Measurements from ENCODE around the gene EDC4. TPM values are rescaled to one million over a fixed set of nuclear protein-coding genes. Genes with fewer than 3 reads are reported as not detected.

Gene EDC4
- total RNA-seq, 1 experiment from 2014 or later = 85.8 TPM

DNA sequence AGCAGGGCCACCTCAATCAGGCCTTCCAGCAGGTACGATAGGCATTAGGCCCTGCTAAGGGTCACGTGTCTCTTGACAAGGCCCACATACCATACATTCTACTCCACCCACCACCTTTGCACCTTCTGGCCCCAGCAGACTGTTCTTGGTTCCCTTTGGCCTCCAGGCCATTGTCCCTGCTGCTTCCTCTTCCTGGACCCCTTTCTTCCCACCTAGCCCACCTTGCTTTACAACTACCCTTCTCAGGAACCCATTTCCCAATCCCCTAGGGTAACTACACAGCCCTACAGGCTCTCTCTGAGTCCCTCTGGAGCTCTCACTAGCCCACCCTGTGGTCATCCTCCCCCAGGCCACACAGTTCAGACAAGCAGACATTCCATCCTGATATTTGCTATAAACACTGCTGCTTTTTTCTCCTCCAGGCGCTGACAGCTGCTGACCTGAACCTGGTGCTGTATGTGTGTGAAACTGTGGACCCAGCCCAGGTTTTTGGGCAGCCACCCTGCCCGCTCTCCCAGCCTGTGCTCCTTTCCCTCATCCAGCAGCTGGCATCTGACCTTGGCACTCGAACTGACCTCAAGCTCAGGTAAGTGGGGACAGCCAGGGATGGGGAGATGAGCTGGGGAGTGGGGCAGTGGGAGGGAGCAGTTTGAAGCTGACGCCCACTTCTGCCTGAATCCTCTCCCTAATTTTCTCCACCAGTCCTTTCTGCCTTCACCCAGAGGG, 10.5 kb downstream of the EDC4 start:
- peaks cover 55% of the 10 kb centered on the region for H3K36me3 Mint-ChIP-seq (ENCODE audit: insufficient read depth, unreplicated experiment)
- H3K9me3 Mint-ChIP-seq (ENCODE audit: low read depth, unreplicated experiment) = no peaks in the 10 kb centered on the region
- TF ChIP-seq, protein P1, sequence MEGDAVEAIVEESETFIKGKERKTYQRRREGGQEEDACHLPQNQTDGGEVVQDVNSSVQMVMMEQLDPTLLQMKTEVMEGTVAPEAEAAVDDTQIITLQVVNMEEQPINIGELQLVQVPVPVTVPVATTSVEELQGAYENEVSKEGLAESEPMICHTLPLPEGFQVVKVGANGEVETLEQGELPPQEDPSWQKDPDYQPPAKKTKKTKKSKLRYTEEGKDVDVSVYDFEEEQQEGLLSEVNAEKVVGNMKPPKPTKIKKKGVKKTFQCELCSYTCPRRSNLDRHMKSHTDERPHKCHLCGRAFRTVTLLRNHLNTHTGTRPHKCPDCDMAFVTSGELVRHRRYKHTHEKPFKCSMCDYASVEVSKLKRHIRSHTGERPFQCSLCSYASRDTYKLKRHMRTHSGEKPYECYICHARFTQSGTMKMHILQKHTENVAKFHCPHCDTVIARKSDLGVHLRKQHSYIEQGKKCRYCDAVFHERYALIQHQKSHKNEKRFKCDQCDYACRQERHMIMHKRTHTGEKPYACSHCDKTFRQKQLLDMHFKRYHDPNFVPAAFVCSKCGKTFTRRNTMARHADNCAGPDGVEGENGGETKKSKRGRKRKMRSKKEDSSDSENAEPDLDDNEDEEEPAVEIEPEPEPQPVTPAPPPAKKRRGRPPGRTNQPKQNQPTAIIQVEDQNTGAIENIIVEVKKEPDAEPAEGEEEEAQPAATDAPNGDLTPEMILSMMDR (IDR thresholded peaks at IDR 0.05; ENCODE audit: unreplicated experiment) = no peak
- no TSS peak for BruUV-seq (replicated peaks)
- no peak overlapping the region for H3K27ac Mint-ChIP-seq (ENCODE audit: unreplicated experiment)
- CTCF ChIA-PET = interaction anchor here (0.8 to 2.1 kb wide), 10 partner anchors 9 to 327 kb away, joined by 4 to 10 read pairs (median 5); partner anchors contain the start of genes EDC4, PSKH1, RANBP10 and TSNAXIP1
- no peaks in the 10 kb centered on the region for H3K27me3 Mint-ChIP-seq (ENCODE audit: unreplicated experiment)
- H3K4me1 Mint-ChIP-seq (ENCODE audit: low read depth, unreplicated experiment) = peaks cover 10% of the 10 kb centered on the region
- DNase-seq = no peak
- intact Hi-C loops (cut with micrococcal nuclease; ENCODE audit: unreplicated experiment) = no loop called here
- H3K4me3 Mint-ChIP-seq (ENCODE audit: low read depth, unreplicated experiment) = no peak overlapping the region

GRCh38 chr16:67883872-67884261, 11.0 kb downstream of the EDC4 start:
- Mint-ChIP-seq H3K27ac (ENCODE audit: unreplicated experiment) (no peak overlapping the region), H3K27me3 (ENCODE audit: unreplicated experiment) (no peaks in the 10 kb centered on the region), H3K4me3 (ENCODE audit: low read depth, unreplicated experiment) (no peak overlapping the region), H3K9me3 (ENCODE audit: low read depth, unreplicated experiment) (no peaks in the 10 kb centered on the region), H3K36me3 (ENCODE audit: insufficient read depth, unreplicated experiment) (peaks cover 52% of the 10 kb centered on the region), H3K4me1 (ENCODE audit: low read depth, unreplicated experiment) (peaks cover 10% of the 10 kb centered on the region)
- TF ChIP-seq, protein P1 (IDR thresholded peaks at IDR 0.05; ENCODE audit: unreplicated experiment) = peak; percentile 89
- peak; percentile 86 for DNase-seq
- BruUV-seq (replicated peaks) = no TSS peak
- intact Hi-C loops (cut with micrococcal nuclease; ENCODE audit: unreplicated experiment) = no loop called here
- CTCF ChIA-PET = interaction anchor here (0.6 to 2.1 kb wide), 11 partner anchors 9 to 328 kb away, joined by 3 to 10 read pairs (median 5); partner anchors contain the start of genes EDC4, PSKH1, RANBP10 and TSNAXIP1

DNA sequence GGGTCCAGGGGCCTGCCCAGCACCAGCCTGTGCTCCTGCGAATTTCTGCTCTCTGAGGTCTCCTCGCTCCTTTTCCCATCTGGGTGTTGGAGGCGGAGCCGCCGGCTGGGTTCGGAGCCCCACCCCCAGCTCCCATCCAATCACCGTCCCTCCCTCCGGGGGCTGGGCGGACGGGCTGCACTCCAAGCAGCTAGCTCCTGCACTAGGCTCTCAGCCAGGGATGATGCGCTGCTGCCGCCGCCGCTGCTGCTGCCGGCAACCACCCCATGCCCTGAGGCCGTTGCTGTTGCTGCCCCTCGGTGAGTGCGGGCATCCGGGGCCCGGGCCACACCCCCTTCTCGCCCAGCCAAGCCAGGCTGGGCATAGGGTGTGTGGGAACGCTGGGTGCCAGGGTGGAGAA, 11.8 kb downstream of the EDC4 start, which contains the start of gene NRN1L:
NRN1L (plus strand) TSS at position 202 of the 400 bp plus-strand sequence; CDS start at position 221, 19 bp downstream.
- no peak within 1 kb of the TSS for H3K27ac Mint-ChIP-seq (ENCODE audit: unreplicated experiment)
- TF ChIP-seq, protein P1 (IDR thresholded peaks at IDR 0.05; ENCODE audit: unreplicated experiment) = no peak
- CTCF ChIA-PET = interaction anchor here (0.5 to 2.1 kb wide), 5 partner anchors 8 to 156 kb away, joined by 3 to 10 read pairs (median 5); partner anchors contain the start of genes EDC4 and PSKH1
- peaks cover 44% of the 10 kb centered on the region for H3K36me3 Mint-ChIP-seq (ENCODE audit: insufficient read depth, unreplicated experiment)
- intact Hi-C loops (cut with micrococcal nuclease; ENCODE audit: unreplicated experiment) = no loop called here
- no peaks in the 10 kb centered on the region for H3K27me3 Mint-ChIP-seq (ENCODE audit: unreplicated experiment)
- H3K4me1 Mint-ChIP-seq (ENCODE audit: low read depth, unreplicated experiment) = peaks cover 10% of the 10 kb centered on the region
- no peak within 1 kb of the TSS for H3K4me3 Mint-ChIP-seq (ENCODE audit: low read depth, unreplicated experiment)
- BruUV-seq (replicated peaks) = no TSS peak
- DNase-seq = no peak
- no peaks in the 10 kb centered on the region for H3K9me3 Mint-ChIP-seq (ENCODE audit: low read depth, unreplicated experiment)

GRCh38 chr16:67885545-67885944, 12.7 kb downstream of the EDC4 start:
- Mint-ChIP-seq H3K4me1 (ENCODE audit: low read depth, unreplicated experiment) (peaks cover 10% of the 10 kb centered on the region), H3K9me3 (ENCODE audit: low read depth, unreplicated experiment) (no peaks in the 10 kb centered on the region), H3K4me3 (ENCODE audit: low read depth, unreplicated experiment) (no peak overlapping the region), H3K27ac (ENCODE audit: unreplicated experiment) (no peak overlapping the region), H3K27me3 (ENCODE audit: unreplicated experiment) (no peaks in the 10 kb centered on the region), H3K36me3 (ENCODE audit: insufficient read depth, unreplicated experiment) (peaks cover 36% of the 10 kb centered on the region)
- intact Hi-C loops (cut with micrococcal nuclease; ENCODE audit: unreplicated experiment) = no loop called here
- no peak for DNase-seq
- CTCF ChIA-PET = interaction anchor here (0.8 kb wide), 1 partner anchor 66 kb away, joined by 4 read pairs; no protein-coding TSS in a partner anchor
- TF ChIP-seq, protein P1 (IDR thresholded peaks at IDR 0.05; ENCODE audit: unreplicated experiment) = no peak
- BruUV-seq (replicated peaks) = no TSS peak

Data from Calu3 (cell line).